ENCODE data around the gene CPXM2.

Gene CPXM2

DNA sequence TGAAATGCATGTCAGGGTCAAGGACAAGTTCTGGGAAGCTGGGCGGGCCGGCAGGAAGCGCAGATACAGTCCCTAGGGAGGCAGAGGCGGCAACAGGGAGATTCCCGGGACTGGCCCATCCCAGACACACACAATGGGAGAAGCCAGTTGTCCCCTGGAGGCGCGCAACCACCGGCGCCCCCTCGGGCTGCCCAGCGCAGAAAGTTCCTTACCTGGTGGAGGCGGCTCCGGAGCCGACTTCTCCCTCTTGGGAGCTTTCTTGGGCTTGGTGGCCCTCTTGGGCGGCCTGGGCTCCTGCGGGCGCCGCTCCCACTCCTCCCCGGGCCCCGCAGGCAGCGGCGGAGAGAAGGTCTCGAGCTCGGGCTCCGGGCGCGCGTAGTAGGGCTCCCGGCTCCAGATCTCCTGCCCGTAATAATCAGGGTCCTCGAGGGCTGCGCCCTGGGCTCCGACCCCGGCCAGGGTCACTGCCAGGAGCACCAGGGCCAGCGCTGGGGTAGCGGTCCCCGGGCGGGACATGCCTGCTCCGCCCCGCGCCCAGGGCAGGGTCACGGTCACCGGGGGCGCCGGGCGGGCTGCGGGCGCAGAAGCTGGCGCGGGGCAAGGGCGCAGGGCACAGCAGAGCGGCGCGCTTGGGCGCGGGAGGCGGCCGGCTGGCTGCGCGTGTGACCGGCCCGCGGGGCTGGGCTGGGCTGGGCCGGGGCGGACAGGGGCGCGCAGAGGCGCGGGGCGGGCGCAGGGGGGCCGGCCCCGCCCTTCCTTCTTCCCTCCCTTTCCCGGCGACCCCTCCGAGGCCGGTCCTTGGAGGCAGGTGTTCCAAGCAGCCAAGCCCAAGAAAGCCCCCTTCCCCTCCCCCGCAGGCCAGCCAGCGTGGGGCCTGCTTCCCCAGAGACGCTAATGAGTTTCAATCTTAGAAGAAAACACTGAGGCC is at the start of gene CPXM2:
TSS of gene CPXM2 (minus strand) at position 664 of the 928 bp plus-strand sequence. CDS start at position 516, 148 bp downstream.
- H3K9me3 ChIP-seq (ENCODE audit: severe bottlenecking) = no peaks in the 10 kb centered on the region
- TF ChIP-seq, protein P1, sequence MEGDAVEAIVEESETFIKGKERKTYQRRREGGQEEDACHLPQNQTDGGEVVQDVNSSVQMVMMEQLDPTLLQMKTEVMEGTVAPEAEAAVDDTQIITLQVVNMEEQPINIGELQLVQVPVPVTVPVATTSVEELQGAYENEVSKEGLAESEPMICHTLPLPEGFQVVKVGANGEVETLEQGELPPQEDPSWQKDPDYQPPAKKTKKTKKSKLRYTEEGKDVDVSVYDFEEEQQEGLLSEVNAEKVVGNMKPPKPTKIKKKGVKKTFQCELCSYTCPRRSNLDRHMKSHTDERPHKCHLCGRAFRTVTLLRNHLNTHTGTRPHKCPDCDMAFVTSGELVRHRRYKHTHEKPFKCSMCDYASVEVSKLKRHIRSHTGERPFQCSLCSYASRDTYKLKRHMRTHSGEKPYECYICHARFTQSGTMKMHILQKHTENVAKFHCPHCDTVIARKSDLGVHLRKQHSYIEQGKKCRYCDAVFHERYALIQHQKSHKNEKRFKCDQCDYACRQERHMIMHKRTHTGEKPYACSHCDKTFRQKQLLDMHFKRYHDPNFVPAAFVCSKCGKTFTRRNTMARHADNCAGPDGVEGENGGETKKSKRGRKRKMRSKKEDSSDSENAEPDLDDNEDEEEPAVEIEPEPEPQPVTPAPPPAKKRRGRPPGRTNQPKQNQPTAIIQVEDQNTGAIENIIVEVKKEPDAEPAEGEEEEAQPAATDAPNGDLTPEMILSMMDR (IDR thresholded peaks at IDR 0.05; ENCODE audit: low read depth, low read length) = no peak
- no peak within 1 kb of the TSS for H3K27ac ChIP-seq
- peaks cover 85% of the 10 kb centered on the region for H3K27me3 ChIP-seq (ENCODE audit: insufficient read depth, low read depth, severe bottlenecking)
- no peak for DNase-seq
- no peaks in the 10 kb centered on the region for H3K36me3 ChIP-seq
- no peak within 1 kb of the TSS for H3K4me3 ChIP-seq (ENCODE audit: low read depth, low read length)

DNA sequence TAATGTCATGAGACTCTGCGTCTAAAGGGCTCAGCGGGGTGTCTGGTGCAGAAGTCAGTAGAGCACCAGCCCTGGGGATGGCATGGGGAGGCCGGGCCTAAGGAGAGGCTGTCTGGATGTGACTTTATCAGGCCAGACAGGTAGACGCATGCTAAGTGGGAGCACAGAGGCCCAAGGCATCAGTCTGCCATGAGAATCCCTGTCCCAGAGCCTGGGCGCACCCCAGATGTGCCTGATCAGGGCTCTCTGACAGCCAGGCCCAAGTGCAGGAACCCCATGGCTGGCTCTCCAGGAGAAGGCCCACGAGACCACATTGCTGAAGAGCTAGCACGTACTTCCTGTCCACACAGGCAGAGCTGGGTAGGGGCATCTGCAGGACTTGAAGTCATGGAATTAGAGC is 48.0 kb upstream of the CPXM2 start:
- no peak for DNase-seq
- H3K27me3 ChIP-seq (ENCODE audit: insufficient read depth, low read depth, severe bottlenecking) = peaks cover 78% of the 10 kb centered on the region
- no peaks in the 10 kb centered on the region for H3K36me3 ChIP-seq
- TF ChIP-seq, protein P1 (IDR thresholded peaks at IDR 0.05; ENCODE audit: low read depth, low read length) = no peak
- H3K9me3 ChIP-seq (ENCODE audit: severe bottlenecking) = no peaks in the 10 kb centered on the region
- H3K27ac ChIP-seq = no peak overlapping the region
- no peak overlapping the region for H3K4me3 ChIP-seq (ENCODE audit: low read depth, low read length)

DNA sequence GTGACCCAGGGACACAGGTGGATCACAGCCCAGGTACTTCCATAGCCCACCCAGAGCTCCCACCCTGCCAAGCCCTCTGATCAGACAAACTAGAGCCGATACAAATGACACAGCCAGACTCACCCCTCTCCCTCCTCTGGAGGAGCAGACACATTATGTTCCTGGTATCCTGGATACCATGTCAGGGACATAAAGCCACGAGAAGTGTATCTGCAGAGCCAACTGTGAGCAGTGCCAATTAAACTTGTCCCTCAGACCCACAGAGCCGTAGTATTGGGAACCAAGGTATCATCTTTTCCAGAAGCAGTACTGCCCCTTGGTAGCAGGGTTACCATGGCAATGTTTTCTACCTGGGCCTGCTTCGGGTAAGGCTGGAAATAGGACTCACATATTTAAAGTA is 47.3 kb upstream of the CPXM2 start:
- Histone ChIP-seq H3K9me3 (ENCODE audit: severe bottlenecking) (no peaks in the 10 kb centered on the region), H3K36me3 (no peaks in the 10 kb centered on the region)
- no peak for DNase-seq

DNA sequence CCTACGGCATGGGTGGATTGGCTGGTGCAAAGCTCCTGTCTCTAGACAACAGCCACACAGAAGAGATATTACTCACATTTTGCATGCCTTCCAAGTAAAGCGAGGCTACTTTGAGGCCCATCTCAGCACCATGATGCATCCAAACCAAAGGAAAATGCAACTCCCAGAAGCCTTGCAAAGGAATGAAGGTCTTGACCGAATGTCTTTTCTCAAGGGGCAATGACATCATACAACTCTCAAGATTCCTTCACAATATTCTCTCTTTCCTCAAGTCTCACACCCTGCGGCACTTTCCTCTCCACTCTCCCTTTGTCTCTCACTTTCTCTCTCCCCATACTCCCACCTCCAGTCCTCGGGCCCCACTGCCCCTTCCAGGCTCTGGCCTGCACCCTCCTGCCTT is 44.8 kb upstream of the CPXM2 start:
- H3K36me3 ChIP-seq = no peaks in the 10 kb centered on the region
- no peak for DNase-seq
- TF ChIP-seq, protein P1 (IDR thresholded peaks at IDR 0.05; ENCODE audit: low read depth, low read length) = no peak
- H3K9me3 ChIP-seq (ENCODE audit: severe bottlenecking) = no peaks in the 10 kb centered on the region
- peaks cover 70% of the 10 kb centered on the region for H3K27me3 ChIP-seq (ENCODE audit: insufficient read depth, low read depth, severe bottlenecking)
- H3K4me3 ChIP-seq (ENCODE audit: low read depth, low read length) = no peak overlapping the region
- no peak overlapping the region for H3K27ac ChIP-seq

More for the DNA sequence above, 47.3 kb upstream of the CPXM2 start:
- Histone ChIP-seq H3K27me3 (ENCODE audit: insufficient read depth, low read depth, severe bottlenecking) (peaks cover 78% of the 10 kb centered on the region), H3K27ac (no peak overlapping the region), H3K4me3 (ENCODE audit: low read depth, low read length) (no peak overlapping the region)
- TF ChIP-seq, protein P1 (IDR thresholded peaks at IDR 0.05; ENCODE audit: low read depth, low read length) = no peak

DNA sequence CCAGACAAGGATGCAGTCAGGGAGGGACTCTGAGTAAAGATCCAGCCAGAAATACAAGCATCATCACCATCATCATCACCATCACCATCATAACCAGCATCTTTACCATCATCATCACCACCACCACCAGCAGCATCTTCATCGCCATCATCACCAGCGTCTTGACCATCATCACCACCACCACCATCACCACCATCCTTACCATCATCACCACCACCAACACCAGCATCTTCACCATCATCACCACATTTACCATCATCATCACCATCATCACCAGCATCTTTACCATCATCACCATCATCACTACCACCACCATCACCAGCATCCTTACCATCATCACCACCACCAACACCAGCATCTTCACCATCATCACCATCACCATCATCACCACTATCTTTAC is 44.1 kb upstream of the CPXM2 start:
- Histone ChIP-seq H3K27me3 (ENCODE audit: insufficient read depth, low read depth, severe bottlenecking) (peaks cover 68% of the 10 kb centered on the region), H3K27ac (no peak overlapping the region), H3K36me3 (no peaks in the 10 kb centered on the region), H3K9me3 (ENCODE audit: severe bottlenecking) (peaks cover 6% of the 10 kb centered on the region), H3K4me3 (ENCODE audit: low read depth, low read length) (no peak overlapping the region)
- TF ChIP-seq, protein P1 (IDR thresholded peaks at IDR 0.05; ENCODE audit: low read depth, low read length) = no peak
- DNase-seq = no peak

All from WERI-Rb-1 (cell line).